PC-3 (cell line): ENCODE data around the gene FGFBP3.

ENCODE experiments used
- EZH2 ChIP-seq: fragments of 300-600 bp; sonication (generic); IDR thresholded peaks from one replicate; pipeline ENCODE4 v1.6.1; 2017; ENCODE audit warnings: antibody characterized with exemption, mild to moderate bottlenecking, low read length; ENCODE audit not compliant: unreplicated experiment
- TF ChIP-seq, protein P1 (sequence below): fragments of 300-600 bp; sonication (generic); conservative IDR thresholded peaks from 2 replicates; pipeline ENCODE4 v1.5.1; 2017; ENCODE audit warnings: antibody characterized with exemption, low read depth, mild to moderate bottlenecking, low read length

DNA sequence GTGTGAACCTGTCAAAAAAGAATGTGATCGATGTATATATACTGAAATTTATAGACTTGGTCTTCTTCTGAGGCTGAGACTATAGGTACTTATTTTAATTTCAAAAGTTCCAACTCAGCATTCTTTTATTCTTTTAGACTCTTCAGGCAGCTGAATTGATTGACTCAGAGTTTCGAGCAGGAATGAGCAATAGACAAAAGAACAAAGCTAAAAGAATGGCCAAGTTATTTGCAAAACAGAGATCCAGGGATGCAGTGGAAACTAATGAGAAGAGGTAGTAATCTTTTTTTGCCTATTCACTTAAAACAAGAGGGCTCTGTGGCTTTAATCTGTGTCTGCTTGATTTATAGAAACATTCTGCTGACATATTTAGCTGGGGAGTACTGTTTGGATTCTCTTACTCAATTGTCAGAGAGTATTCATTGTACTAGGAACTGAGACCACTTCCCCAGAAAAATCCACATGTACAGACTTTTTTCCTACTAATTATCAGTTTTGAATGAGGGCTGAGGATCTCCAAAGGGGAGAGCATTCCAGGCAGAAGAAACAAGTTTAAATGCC, 44.4 kb upstream of the FGFBP3 start:
- TF ChIP-seq, protein P1, sequence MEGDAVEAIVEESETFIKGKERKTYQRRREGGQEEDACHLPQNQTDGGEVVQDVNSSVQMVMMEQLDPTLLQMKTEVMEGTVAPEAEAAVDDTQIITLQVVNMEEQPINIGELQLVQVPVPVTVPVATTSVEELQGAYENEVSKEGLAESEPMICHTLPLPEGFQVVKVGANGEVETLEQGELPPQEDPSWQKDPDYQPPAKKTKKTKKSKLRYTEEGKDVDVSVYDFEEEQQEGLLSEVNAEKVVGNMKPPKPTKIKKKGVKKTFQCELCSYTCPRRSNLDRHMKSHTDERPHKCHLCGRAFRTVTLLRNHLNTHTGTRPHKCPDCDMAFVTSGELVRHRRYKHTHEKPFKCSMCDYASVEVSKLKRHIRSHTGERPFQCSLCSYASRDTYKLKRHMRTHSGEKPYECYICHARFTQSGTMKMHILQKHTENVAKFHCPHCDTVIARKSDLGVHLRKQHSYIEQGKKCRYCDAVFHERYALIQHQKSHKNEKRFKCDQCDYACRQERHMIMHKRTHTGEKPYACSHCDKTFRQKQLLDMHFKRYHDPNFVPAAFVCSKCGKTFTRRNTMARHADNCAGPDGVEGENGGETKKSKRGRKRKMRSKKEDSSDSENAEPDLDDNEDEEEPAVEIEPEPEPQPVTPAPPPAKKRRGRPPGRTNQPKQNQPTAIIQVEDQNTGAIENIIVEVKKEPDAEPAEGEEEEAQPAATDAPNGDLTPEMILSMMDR = no peak
- no peak for TF ChIP-seq EZH2
